Natural killer cell (primary cell): ENCODE data around the gene LCN15. TPM values are rescaled to one million over a fixed set of nuclear protein-coding genes. Genes with fewer than 3 reads are reported as not detected.

Experiments
- ATAC-seq, 3 donors: fragments of 150-1000 bp in 2 of 3; fragments of 200-7000 bp in 1 of 3; cut with Tn5 transposase; 1 replicate in 1 of 3; 2 replicates in 2 of 3; pipeline ENCODE4 v1.10.0; 2021; ENCODE audit warnings: mild to moderate bottlenecking in 2 of 3, moderate library complexity in 2 of 3
- DNase-seq, 2 donors: peaks; one replicate each; pipeline versions ENCODE4 v3.0.0 to v3.0.0-alpha.2; 2013 to 2021; ENCODE audit warnings: mixed read lengths in 1 of 2
- H3K27ac ChIP-seq: one replicate; pipeline ENCODE4 v1.5.1; 2013; ENCODE audit warnings: mild to moderate bottlenecking, low read length
- H3K27me3 ChIP-seq: one replicate; pipeline ENCODE4 v1.6.1; 2013; ENCODE audit warnings: low read length; ENCODE audit not compliant: control insufficient read depth, insufficient read depth
- H3K36me3 ChIP-seq: one replicate; pipeline ENCODE4 v1.6.1; 2013; ENCODE audit warnings: low read length; ENCODE audit not compliant: control insufficient read depth, insufficient read depth
- H3K4me1 ChIP-seq: one replicate; pipeline ENCODE4 v1.6.1; 2013; ENCODE audit warnings: low read length; ENCODE audit not compliant: control insufficient read depth, insufficient read depth
- H3K4me3 ChIP-seq: one replicate; pipeline ENCODE4 v1.5.1; 2013; ENCODE audit warnings: low read length
- H3K9me3 ChIP-seq: one replicate; pipeline ENCODE4 v1.6.1; 2013; ENCODE audit warnings: low read length; ENCODE audit not compliant: control insufficient read depth, insufficient read depth
- H3K27ac Mint-ChIP-seq, 2 donors: one replicate each; pipeline ENCODE4 v1.8.0; 2022; ENCODE audit warnings: mild to moderate bottlenecking in 2 of 2, mixed read lengths in 2 of 2, moderate library complexity in 1 of 2
- H3K27me3 Mint-ChIP-seq, 2 donors: one replicate each; pipeline ENCODE4 v1.8.0; 2022; ENCODE audit warnings: low read depth in 2 of 2, mixed read lengths in 2 of 2
- H3K36me3 Mint-ChIP-seq: one replicate; pipeline ENCODE4 v1.8.0; 2022; ENCODE audit warnings: mixed read lengths
- H3K4me1 Mint-ChIP-seq, 2 donors: one replicate each; pipeline ENCODE4 v1.8.0; 2022; ENCODE audit warnings: mixed read lengths in 2 of 2
- H3K4me3 Mint-ChIP-seq: one replicate; pipeline ENCODE4 v1.8.0; 2022; ENCODE audit warnings: mild to moderate bottlenecking, moderate library complexity, mixed read lengths
- H3K9me3 Mint-ChIP-seq, 2 donors: one replicate each; pipeline ENCODE4 v1.8.0; 2022; ENCODE audit warnings: mixed read lengths in 2 of 2
- WGBS: methylation state at CpG from one replicate; pipeline ENCODE4 v1.1.7; 2013; ENCODE audit warnings: missing lambda C conversion rate; ENCODE audit not compliant: insufficient coverage; 5-methylcytosine and 5-hydroxymethylcytosine counted together
- intact Hi-C: fragments of 100-400 bp; cut with micrococcal nuclease; formaldehyde crosslinking; loops from one replicate; pipeline ENCODE4 v1.14.2; 2022
- total RNA-seq, 4 donors: library from RNA; stranded (reverse); fragments of 120-200 nt in 1 of 4; gene quantifications; one replicate each; pipeline versions ENCODE4 v1.2.3 to v1.2.4, GENCODE V29; 2013 to 2022
- TF ChIP-seq, protein P1 (sequence below): fragments of 200-600 bp; IDR thresholded peaks from one replicate; pipeline ENCODE4 v1.8.0; 2022; ENCODE audit warnings: antibody characterized with exemption

Gene LCN15
- total RNA-seq, 3 donors from 2014 or later (not counting 1 experiment from before 2014, with no cell fraction given), result not detected

DNA sequence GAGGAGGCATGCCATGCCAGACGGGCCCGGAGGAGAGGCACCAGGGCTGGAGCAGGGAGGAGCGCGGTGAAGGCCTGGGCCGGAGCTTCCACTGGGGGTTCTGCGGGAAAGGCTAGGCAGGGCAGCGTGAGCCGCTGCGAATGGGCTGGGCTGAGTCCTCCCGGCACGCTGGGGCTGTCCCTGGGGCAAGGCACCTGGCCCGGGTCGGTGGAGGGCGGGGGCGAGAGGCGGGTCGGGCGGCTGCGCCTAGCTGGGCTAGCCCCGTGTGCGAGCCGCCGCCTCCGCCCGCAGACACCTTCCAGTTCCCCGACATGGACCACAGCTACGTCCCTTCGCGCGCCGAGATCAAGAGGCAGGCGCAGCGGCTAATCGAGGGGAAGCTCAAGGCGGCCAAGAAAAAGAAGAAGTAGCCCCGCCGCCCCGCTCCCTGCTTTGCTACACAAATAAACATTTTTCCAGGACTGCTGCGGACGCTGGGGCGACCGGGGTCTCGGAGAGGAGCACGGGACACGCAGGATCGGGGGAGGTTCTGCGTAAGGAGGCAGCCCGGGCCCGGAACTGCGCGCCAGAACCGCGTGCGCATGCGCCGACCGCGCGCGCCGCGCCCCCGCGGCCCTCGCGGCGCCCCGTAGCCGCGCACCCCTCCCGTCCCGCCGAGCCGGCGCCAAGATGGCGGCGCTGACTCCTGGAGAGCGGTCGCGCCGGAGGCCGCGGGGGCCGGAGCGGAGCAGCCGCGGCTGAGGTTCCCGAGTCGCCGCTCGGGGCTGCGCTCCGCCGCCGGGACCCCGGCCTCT lies 43.2 kb upstream of the LCN15 start, which contains the start of gene RABL6:
Gene RABL6 (plus strand): TSS at position 668 of the 794 bp plus-strand sequence. CDS start 249 bp downstream, outside the sequence.
- H3K36me3 Mint-ChIP-seq, result no peaks in the 10 kb centered on the region
- Histone ChIP-seq H3K4me3 (peak within 1 kb of the TSS; percentile 84), H3K27me3 (no peaks in the 10 kb centered on the region), H3K9me3 (no peaks in the 10 kb centered on the region), H3K4me1 (peaks cover 31% of the 10 kb centered on the region), H3K27ac (peak within 1 kb of the TSS; percentile 93), H3K36me3 (peaks cover 6% of the 10 kb centered on the region)
- TF ChIP-seq, protein P1, sequence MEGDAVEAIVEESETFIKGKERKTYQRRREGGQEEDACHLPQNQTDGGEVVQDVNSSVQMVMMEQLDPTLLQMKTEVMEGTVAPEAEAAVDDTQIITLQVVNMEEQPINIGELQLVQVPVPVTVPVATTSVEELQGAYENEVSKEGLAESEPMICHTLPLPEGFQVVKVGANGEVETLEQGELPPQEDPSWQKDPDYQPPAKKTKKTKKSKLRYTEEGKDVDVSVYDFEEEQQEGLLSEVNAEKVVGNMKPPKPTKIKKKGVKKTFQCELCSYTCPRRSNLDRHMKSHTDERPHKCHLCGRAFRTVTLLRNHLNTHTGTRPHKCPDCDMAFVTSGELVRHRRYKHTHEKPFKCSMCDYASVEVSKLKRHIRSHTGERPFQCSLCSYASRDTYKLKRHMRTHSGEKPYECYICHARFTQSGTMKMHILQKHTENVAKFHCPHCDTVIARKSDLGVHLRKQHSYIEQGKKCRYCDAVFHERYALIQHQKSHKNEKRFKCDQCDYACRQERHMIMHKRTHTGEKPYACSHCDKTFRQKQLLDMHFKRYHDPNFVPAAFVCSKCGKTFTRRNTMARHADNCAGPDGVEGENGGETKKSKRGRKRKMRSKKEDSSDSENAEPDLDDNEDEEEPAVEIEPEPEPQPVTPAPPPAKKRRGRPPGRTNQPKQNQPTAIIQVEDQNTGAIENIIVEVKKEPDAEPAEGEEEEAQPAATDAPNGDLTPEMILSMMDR, result no peak
- peak within 1 kb of the TSS; percentile 91 for H3K4me3 Mint-ChIP-seq
- peak within 1 kb of the TSS; percentile 84 to 92 for H3K27ac Mint-ChIP-seq
- intact Hi-C loops, result loop anchor here (5.0 kb wide), 1 partner anchor 35 kb away; the partner anchor contains the start of gene AJM1
- no peaks in the 10 kb centered on the region for H3K27me3 Mint-ChIP-seq
- H3K4me1 Mint-ChIP-seq, result peaks cover 23 to 35% of the 10 kb centered on the region in 2 donors
- ATAC-seq (peak; percentile 89 to 94 (median 90)), DNase-seq (peak; percentile 83 to 94)
- under 1% methylated on average over 96 of the region's 96 CpGs for WGBS
- no peaks in the 10 kb centered on the region for H3K9me3 Mint-ChIP-seq

DNA sequence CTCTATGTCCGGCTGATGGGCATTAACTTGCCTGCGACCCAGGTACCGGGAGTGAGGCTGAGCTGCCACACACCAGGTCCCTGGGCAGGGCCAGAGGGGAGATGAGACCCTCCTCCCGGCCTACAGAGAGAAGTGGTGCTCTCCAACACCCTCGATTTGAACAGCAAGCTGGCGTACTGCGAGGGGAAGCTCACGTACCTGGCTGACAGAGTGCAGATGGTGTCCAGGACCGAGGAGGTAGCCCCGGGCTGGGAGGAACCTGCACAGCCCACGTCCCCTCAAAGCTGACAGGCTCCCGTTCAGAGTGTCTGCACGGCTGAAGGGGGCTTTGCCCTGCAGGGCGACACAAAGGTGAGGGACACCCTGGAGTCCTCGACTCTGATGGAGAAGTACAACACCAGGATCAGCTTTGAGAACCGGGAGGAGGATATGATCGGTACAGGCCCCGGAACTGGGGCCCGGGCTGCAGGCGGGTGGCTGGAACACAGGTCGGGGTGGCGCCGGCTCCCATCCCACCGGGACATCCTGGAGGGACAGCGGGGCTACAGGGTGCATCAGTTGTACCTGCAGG lies 42.4 kb upstream of the LCN15 start:
- Mint-ChIP-seq H3K27ac (peak overlapping the region; percentile 83 to 92), H3K27me3 (peaks cover 0 to 5% of the 10 kb centered on the region in 2 donors), H3K36me3 (no peaks in the 10 kb centered on the region), H3K9me3 (no peaks in the 10 kb centered on the region), H3K4me1 (peaks cover 23 to 32% of the 10 kb centered on the region in 2 donors), H3K4me3 (peak overlapping the region; percentile 89)
- DNase-seq (no peak), ATAC-seq (no peak)
- peak overlapping the region; percentile 93 for H3K27ac ChIP-seq
- H3K36me3 ChIP-seq, result peaks cover 6% of the 10 kb centered on the region
- peak overlapping the region; percentile 84 for H3K4me3 ChIP-seq
- no peaks in the 10 kb centered on the region for H3K9me3 ChIP-seq
- TF ChIP-seq, protein P1, result no peak
- peaks cover 4% of the 10 kb centered on the region for H3K27me3 ChIP-seq
- intact Hi-C loops, result loop anchor here (5.0 kb wide), 1 partner anchor 36 kb away; the partner anchor contains the start of gene AJM1
- 90% methylated on average over 25 of the region's 25 CpGs for WGBS
- peaks cover 31% of the 10 kb centered on the region for H3K4me1 ChIP-seq

DNA sequence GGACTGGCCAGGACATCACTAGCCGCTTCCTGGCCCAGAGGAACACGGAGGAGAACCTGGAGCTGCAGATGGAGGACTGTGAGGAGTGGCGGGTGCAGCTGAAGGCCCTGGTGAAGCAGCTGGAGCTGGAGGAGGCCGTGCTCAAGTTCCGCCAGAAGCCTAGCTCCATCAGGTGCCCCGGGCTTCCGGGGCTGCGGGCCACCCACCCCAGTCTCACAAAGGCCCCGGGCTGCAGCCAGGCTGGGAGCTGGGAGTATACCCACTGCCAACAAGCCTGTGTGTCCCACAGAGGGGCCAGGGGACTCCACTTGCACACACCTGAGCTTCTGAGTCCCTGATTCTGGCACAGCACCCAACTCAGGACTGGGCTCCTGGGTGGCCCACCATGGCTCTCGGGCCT lies 41.7 kb upstream of the LCN15 start:
- Mint-ChIP-seq H3K36me3 (no peaks in the 10 kb centered on the region), H3K27ac (peak overlapping the region in 1 of 2 donors; percentile 83), H3K4me1 (peaks cover 23 to 34% of the 10 kb centered on the region in 2 donors), H3K9me3 (no peaks in the 10 kb centered on the region), H3K27me3 (peaks cover 0 to 5% of the 10 kb centered on the region in 2 donors), H3K4me3 (peak overlapping the region; percentile 89)
- Histone ChIP-seq H3K9me3 (no peaks in the 10 kb centered on the region), H3K27me3 (peaks cover 4% of the 10 kb centered on the region), H3K27ac (no peak overlapping the region), H3K4me1 (peaks cover 34% of the 10 kb centered on the region), H3K36me3 (peaks cover 6% of the 10 kb centered on the region), H3K4me3 (no peak overlapping the region)
- DNase-seq, result no peak
- TF ChIP-seq, protein P1, result no peak
- no peak for ATAC-seq
- intact Hi-C loops, result loop anchor here (5.0 kb wide), 1 partner anchor 36 kb away; the partner anchor contains the start of gene AJM1
- 98% methylated on average over 10 of the region's 10 CpGs for WGBS
